Measurements from ENCODE around the gene MROH2A.

The MROH2A gene

DNA sequence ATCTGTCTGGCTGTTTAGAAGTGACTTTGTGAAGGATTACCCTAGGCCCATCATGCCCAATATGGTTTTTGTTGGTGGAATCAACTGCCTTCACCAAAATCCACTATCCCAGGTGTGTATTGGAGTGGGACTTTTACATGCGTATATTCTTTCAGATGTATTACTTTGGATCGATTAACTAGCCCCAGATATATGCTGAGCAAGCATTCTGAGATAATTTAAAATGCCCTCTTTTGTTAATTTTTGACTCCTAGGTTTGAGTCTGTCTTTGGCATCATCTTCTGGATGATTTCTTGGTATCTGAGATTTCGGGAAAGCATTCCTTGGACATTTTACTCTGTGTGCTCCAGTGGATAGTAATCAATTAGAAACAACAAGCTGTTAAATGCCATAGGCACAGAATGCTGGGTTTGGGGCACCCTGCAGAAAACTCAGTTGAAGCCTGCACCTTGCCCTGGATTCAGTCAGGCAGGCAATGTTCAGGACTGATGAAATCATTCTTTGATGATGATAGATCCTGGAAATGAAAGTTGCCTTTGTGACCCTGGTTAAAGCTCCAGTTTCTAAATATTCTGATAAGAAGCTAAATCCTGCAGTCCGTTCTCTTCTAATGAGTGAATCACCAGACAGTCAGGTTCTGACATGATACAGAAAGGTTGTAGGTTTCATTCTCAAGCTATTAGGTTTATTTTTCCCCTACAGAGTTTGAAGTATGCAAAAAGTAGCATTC, 16.9 kb upstream of the MROH2A start:
- in situ Hi-C loops (cut with HindIII; ENCODE audit: low sequenced_read_pairs): no loop called here

DNA sequence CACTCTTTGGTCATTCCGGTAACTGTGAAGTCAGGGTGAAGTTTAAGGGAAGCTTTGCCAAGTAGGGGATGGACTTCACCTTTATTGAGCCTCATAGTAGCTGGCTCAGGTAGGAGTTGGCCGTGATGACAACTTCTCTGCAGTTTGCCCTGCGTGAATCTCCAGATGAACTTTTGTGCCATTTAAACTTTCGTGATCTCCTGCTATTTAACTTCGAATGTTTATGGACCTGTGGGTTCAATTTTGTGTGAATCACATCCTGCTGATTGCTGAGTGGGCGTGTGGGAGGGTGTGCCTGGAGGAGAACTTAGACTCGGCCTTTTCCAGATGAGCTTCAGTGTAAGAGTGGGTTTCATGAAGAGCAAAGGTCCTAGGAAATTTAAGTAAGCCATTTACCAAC, 13.9 kb upstream of the MROH2A start:
- in situ Hi-C loops (cut with HindIII; ENCODE audit: low sequenced_read_pairs): no loop called here

DNA sequence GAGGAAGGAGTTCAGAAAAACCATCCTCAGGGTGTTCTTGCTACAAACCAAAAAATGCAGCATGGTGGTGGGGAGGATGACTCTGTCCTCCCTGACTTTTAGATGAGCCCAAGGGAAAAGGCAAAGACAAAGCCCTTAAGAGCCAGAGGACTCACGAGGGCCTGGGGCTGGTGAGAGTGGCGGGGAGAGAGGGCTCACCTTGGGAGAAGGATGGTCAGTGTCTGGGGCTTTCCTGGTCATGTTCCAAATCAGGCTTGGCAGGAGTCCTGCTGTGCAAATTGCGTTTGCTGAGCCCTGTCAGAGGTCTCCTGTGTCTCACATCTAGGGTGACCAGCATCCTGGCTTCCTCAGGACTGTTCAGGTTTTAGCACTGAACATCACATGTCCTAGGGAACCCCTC, 13.4 kb upstream of the MROH2A start:
- in situ Hi-C loops (cut with HindIII; ENCODE audit: low sequenced_read_pairs): no loop called here

DNA sequence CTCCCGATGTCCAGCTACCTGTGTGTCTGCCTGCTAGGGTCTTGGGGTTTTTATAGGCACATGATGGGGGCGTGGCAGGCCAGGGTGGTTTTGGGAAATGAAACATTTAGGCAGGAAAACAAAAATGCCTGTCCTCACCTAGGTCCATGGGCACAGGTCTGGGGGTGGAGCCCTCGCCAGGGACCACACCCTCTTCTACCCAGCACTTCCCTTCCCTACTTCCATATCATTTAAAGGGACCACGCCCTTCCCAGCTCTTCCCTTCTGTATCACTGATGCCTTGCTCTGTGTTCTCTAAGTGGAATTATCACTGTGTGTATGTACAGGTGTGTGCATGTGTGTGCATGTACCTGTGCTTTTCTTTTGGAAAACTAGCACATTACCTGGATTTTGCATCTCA, 11.7 kb upstream of the MROH2A start:
- in situ Hi-C loops (cut with HindIII; ENCODE audit: low sequenced_read_pairs): no loop called here

DNA sequence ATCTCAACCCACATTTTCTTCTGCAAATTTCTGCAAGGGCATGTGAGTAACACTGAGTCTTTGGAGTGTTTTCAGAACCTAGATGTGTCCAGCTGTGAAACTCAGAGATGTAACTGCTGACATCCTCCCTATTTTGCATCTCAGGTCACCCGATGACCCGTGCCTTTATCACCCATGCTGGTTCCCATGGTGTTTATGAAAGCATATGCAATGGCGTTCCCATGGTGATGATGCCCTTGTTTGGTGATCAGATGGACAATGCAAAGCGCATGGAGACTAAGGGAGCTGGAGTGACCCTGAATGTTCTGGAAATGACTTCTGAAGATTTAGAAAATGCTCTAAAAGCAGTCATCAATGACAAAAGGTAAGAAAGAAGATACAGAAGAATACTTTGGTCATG, 10.1 kb upstream of the MROH2A start:
- in situ Hi-C loops (cut with HindIII; ENCODE audit: low sequenced_read_pairs): no loop called here

DNA sequence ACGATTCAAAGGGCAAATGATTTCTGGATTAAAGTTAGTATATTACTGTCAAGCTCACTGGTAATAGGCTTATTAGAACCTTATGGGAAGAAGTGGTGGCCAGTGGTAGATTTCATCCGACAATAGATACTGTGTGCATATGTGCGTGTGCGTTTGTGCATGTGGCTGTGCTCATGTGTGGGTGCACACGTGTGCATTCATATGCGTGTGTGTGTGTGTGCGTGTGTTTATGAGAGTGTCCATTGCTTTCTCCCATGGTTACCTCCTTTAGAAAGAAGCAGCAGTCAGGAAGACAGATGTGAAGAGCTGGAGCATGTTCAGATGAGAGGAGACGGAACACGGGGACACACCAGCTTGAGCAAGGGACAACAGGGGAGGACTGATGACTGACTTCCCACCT, 8.9 kb upstream of the MROH2A start:
- in situ Hi-C loops (cut with HindIII; ENCODE audit: low sequenced_read_pairs): no loop called here

DNA sequence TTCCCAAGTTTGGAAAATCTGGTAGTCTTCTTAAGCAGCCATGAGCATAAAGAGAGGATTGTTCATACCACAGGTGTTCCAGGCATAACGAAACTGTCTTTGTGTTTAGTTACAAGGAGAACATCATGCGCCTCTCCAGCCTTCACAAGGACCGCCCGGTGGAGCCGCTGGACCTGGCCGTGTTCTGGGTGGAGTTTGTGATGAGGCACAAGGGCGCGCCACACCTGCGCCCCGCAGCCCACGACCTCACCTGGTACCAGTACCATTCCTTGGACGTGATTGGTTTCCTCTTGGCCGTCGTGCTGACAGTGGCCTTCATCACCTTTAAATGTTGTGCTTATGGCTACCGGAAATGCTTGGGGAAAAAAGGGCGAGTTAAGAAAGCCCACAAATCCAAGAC, 6.0 kb upstream of the MROH2A start:
- in situ Hi-C loops (cut with HindIII; ENCODE audit: low sequenced_read_pairs): no loop called here

DNA sequence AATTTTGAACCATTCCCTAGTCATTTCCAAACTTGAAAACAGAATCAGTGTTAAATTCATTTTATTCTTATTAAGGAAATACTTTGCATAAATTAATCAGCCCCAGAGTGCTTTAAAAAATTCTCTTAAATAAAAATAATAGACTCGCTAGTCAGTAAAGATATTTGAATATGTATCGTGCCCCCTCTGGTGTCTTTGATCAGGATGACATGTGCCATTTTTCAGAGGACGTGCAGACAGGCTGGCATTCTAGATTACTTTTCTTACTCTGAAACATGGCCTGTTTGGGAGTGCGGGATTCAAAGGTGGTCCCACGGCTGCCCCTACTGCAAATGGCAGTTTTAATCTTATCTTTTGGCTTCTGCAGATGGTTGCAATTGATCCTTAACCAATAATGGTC, 5.5 kb upstream of the MROH2A start:
- in situ Hi-C loops (cut with HindIII; ENCODE audit: low sequenced_read_pairs): no loop called here

DNA sequence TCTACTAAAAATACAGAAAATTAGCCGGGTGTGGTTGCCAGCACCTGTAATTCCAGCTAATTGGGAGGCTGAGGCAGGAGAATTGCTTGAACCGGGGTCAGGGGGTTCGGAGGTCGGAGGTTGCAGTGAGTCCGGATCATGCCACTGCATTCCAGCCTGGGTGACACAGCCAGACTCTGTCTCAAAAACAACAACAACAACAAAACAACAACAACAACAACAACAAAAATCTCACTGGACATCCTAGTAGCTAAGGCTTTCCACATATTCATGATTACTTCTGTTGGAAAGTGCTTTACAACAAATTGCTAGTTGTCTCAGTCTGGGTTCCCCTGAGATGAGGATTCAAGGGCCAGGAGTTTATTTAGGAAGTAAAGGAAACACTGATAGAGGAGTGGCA, 4.3 kb upstream of the MROH2A start:
- in situ Hi-C loops (cut with HindIII; ENCODE audit: low sequenced_read_pairs): no loop called here

DNA sequence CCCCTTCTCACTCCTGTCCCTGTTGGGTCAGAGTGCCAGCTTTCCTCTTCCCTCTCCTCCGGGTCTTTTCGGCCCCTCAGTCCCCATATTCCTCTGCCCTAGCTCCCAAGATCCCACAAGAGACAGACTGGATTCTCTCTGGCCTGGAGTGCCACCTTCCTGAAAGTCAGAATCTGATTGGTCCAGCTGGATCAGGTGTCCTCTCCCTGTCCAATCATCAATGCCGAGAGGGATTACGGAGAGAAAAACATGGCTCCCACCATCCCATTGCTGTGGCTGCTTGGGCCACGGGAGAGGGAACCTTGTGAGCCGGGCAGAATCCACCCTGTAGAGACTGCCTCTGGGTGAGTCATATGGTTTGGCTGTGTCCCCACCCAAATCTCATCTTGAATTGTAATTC, 2.7 kb upstream of the MROH2A start:
- in situ Hi-C loops (cut with HindIII; ENCODE audit: low sequenced_read_pairs): no loop called here

DNA sequence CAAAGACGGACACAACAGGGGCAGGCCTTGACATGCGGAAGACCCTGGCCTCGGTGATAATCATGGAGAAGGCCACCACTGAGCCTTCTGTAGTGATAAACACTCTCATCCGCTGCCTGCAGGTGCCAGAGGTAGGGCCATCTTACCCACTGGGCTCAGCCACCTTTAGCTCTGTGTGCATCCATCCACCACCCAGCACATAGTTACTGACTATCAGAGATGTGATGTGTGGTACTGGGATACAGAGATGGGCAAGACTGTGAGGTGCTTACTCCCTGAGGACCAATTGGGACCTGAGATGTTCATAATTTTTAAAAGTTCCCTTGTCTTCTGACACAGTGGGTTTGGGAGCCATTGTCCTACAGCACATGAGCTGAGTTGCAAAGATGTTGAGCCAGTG, 1.6 kb downstream of the MROH2A start:
- in situ Hi-C loops (cut with HindIII; ENCODE audit: low sequenced_read_pairs): no loop called here

DNA sequence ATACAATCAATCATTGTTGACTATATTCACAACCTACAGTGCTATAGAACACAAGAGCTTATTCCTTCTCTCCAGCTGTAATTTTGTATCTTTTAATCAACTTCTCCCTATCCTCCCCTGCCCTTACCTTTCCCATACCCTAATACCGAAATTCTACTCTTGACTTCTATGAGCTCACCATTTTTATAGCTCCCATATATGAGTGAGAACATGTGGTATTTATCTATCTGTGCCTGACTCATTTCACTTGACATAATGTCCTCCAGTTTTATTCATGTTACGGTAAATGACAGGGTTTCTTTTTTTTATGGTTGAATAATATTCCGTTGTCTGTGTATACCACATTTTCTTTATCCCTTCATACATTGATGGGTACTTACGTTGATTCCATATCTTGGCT, 2.6 kb downstream of the MROH2A start:
- in situ Hi-C loops (cut with HindIII; ENCODE audit: low sequenced_read_pairs): no loop called here

DNA sequence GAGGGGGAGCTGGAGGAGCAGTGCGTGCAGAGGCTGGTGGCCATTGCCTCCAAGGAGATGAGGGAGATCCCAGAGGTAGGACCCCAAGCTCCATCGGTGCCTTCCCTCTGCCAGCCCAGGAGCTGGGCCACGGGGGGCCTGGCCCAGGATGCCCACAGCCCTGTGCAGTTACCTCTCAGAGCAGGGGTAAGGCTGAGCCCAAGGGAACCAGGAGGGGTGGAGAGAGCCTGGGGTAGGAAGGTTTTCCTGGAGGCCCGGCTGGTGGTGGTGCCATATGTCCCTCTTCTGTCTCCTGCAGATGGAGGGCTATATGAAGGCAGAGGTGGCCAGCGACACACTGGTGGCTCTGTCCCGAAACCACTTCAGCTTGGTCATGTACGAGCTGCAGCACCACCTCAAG, 11.4 kb downstream of the MROH2A start:
- in situ Hi-C loops (cut with HindIII; ENCODE audit: low sequenced_read_pairs): no loop called here

DNA sequence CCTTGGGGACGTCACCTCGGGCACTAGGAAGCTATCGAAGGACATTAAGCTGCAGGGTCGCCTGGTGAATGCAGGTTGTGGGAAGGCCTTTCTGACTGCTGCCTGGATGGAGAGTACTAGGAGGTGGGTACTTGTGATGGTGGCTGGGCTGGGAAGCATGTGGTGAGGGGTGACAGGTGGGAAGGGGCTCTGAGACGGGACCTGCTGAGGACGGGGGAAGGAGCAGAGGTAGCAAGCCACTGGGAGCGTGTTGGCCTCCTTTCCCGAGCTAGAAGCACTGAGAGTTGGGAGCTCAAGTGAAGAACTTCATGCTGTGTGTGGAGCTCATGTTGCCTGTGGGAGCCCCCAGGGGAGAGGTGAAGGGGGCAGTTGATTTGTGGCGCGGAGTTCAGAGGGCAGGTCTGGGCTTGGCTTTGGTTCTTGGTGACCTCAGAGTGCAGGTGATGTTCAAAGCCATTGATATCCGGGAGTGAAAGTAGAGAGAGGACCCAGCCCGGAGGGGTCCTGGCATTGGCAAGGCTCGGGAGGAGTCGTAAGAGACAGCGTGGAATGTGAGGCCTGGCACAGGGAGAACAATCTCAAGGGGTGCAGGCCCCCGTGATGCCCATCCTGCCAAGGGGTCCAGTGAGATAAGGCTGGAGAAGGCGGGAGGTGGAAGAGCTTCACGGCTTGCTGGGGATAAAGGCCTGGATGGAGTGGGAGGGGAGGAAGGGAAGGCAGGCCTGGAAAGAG, 13.2 kb downstream of the MROH2A start:
- in situ Hi-C loops (cut with HindIII; ENCODE audit: low sequenced_read_pairs): no loop called here

DNA sequence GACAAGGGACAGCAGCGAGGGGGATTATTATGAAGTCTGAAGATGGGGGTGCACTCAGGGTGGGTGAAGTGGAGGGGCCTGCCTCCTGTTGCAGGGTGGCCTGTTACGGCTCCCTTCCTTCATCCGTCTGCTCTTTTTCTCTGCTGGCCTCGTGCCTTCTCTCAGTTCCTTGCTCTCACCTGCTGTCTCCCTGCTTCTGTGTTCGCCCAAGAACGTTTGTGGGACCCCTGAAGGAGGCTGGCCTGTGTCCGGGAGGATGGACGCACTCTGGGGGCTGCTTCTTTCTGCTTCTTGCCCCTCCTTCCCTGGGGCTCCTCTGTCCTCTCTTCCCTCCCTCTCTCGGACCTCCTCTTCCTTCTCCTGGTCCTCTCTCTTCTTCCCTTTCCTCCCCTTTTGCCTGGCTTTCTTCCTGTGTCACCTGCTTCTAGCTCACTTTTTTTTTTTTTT, 13.8 kb downstream of the MROH2A start:
- in situ Hi-C loops (cut with HindIII; ENCODE audit: low sequenced_read_pairs): no loop called here

DNA sequence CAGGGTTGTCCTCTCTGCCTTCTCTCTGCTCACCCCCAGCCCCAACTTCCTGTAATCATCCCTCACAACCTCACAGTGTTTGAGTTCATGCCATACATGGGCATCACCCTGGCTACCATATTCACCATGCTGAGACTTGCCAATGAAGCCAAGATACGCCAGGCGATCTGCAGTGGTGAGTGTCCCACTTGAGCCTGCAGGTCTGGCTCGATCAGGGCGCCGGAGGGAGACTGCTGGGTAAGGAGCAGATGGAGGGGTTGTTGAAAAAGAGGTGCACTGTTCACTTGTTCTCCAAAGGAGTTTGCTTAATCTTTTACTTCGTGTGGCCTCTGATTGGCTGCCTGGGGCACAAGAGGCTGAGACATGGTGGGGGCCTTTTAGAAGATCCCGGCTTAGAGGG, 14.6 kb downstream of the MROH2A start:
- in situ Hi-C loops (cut with HindIII; ENCODE audit: low sequenced_read_pairs): no loop called here

DNA sequence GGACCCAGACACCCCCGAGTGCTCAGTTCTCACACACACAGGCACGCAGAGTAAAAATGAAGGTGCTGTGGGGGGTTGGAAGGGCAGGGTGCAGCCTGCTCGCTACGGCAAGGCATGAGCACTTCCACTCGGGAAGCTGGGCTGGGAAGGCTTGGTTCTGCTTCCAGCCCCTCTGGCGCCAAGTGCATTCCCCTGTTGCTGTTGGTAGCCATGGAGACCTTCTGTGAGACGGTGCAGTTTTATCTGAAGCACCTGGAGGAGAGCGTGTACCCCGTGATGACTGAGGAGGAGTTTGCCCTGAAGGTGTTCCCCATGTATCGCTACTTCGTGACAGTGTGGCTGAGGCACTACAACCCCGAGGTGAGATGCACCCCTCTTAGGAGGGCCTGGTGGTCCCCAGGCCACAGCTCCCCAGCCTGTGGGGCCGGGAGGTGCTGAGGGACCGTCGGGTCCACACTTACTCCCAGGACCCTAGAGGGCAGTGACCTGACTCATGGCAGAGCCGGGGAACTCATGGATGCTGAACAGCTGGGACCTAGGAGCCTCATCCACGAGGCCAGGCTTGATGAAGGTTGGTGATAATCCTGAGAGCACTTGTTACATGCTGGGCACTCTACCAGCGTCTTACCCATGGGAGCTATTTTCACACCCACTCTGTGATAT, 15.5 kb downstream of the MROH2A start:
- in situ Hi-C loops (cut with HindIII; ENCODE audit: low sequenced_read_pairs): no loop called here

DNA sequence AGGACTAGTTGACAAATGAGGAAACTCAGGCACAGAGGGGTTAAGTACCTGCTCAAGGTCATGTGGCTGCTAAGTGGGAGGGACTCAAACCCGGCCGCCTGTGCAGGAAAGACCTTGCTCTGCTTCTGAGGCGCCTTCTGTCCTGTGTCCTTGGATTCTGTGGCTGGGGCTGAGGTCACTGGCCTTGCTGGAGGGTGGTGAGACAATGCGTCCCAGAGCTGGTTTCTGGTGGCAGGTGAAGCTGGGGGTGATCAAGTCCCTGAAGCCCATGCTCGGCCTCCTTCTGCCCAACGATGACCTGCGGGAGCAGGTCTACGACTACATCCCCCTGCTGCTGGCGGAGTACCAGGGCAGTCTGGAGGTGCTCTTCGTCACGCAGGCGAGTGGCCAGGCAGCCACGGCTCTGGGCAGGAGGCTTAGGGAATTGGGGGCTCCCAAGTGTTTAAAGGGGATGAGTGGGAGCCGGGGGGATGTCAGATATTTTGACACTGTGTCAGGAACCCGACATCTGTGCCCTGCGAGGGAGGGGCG, 16.1 kb downstream of the MROH2A start:
- in situ Hi-C loops (cut with HindIII; ENCODE audit: low sequenced_read_pairs): no loop called here

DNA sequence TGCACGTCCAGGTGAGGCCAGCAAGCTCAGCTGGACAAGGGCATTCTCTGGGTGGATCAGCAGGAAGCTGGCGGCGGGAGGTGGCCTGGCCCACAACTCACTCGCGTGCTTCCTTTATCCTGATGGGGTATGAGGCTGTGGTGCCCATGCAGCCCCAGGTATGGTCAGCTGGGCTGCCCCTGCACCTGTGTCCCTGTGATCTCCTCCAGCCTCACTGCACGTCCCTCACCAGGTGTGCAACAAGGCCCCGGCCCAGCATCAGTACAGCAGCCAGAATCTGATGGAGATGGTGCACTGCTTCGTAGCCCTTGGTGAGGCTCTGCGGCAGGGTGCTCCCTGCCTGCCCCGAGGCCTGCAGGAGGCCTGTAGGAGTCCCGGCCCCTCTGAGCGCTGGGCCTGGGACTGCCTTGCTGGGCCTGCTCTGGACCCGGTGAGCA, 17.6 kb downstream of the MROH2A start:
- in situ Hi-C loops (cut with HindIII; ENCODE audit: low sequenced_read_pairs): no loop called here

DNA sequence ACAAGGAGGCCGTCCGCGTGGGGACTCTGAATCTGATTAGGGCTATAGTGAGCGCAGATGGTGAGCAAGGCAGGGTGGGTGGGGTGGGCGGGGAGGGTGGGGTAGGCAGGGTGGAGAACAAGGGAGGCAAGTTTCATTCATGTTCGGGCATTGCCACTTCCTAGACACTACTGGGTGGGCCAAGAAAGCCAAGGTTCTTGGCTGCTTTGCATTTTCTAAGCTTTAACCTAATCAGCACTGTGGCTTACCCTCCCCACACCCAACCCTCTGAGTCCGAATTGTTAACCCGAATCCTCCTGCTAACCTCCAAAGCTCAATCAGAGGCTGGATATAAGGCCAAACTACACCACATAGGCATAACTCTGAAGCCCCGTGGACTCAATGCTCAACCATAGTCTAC, 18.1 kb downstream of the MROH2A start:
- in situ Hi-C loops (cut with HindIII; ENCODE audit: low sequenced_read_pairs): no loop called here

DNA sequence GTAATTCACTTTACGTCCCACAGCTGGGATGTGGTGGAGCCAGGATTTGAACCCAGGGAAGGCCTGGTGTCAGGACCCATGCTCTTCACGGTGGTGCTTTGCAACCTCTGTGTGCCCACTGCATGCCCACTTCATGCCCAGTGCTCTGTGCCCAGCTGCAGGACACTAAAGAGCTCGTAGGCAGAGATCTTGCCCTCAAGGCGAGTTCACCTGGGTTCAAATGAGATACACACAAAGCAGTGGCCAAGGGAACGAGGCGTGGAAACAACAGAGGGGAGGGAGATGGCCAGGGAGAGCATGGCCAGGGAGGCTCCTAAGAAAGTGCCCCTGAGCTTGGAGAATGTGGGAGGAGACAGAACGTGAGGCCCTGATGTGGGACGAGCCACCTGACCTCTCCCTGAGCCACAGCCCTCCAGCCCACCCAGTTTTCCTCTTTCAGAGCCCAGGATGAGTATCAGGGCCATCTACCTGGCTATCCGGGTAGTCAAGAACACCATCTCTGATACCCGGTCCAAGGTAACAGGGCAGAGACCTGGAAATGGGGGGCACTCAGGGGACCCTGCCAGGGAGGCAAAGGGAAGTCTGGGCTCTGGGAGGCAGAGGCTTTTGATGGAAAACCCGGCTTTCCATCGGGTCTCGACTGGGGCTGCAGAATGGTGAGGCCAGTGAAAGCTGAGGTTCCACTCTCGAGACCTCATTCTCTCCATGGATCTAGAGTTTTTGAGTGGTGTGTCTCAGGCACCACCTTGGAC, 20.4 kb downstream of the MROH2A start:
- in situ Hi-C loops (cut with HindIII; ENCODE audit: low sequenced_read_pairs): no loop called here
